Measurements from ENCODE around the gene C13orf46.
A peak's percentile ranks its signal among the peaks of the same experiment; 100 is the strongest.

C13orf46 gene

DNA sequence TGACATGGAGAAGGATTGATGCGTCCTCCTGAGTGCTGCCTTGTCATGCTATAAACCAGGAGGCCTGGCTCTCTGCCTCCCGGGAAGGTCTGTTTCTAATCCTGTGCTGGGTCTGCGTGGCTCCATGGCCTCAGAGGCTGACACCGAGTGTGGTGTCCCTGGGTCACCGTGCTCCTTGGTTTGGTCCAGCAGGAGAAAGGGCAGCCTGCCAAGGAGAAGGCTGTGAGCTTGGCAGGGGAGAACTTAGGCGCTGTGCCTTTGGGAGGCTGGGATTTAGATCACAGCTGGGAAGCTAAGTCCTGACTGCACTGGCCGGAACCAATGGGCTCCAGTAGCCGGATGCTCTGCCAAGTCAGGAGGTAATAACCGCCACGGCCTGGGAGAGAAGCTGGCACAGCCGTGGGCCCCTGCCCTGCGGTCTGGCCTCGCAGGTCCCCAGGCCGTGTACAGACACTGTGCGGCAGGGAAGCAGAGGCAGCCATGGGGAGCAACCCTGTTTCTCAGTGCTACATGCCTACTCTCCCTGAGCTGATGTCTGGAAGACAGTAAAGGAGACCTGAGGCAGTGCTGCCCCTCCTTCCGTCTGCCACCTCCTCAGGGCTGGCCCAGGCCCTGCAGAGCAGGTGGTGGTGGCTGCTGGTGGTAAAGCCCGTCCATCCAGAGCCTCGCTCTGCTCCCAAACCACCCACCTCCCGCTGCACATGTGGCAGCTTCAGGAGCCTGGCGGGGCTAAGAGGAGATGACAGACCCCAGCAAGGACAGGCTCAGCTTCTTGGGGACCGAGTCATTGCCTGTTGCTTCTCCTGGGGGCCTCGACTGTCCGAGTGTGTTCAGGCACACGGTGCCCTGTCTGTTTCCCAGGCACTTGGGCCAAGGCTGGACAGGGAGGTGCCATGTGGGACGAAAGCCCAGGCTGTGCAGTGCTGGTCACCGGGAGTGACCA is 44.9 kb downstream of the C13orf46 start:
- Histone ChIP-seq H3K9me3 (ENCODE audit: control insufficient read depth, low read length) (no peaks in the 10 kb centered on the region), H3K36me3 (ENCODE audit: control insufficient read depth, insufficient read depth, low read length, severe bottlenecking) (no peaks in the 10 kb centered on the region), H3K4me3 (ENCODE audit: low read length) (no peak overlapping the region), H3K9ac (ENCODE audit: low read length) (peak overlapping the region; percentile 68), H3K27me3 (replicated peaks; ENCODE audit: control insufficient read depth, insufficient read depth, low read length) (no peaks in the 10 kb centered on the region), H3K4me1 (ENCODE audit: control insufficient read depth, insufficient read depth, low read length) (peaks cover 34% of the 10 kb centered on the region)
- peak; percentile 76 for DNase-seq (ENCODE audit: low read depth)

DNA sequence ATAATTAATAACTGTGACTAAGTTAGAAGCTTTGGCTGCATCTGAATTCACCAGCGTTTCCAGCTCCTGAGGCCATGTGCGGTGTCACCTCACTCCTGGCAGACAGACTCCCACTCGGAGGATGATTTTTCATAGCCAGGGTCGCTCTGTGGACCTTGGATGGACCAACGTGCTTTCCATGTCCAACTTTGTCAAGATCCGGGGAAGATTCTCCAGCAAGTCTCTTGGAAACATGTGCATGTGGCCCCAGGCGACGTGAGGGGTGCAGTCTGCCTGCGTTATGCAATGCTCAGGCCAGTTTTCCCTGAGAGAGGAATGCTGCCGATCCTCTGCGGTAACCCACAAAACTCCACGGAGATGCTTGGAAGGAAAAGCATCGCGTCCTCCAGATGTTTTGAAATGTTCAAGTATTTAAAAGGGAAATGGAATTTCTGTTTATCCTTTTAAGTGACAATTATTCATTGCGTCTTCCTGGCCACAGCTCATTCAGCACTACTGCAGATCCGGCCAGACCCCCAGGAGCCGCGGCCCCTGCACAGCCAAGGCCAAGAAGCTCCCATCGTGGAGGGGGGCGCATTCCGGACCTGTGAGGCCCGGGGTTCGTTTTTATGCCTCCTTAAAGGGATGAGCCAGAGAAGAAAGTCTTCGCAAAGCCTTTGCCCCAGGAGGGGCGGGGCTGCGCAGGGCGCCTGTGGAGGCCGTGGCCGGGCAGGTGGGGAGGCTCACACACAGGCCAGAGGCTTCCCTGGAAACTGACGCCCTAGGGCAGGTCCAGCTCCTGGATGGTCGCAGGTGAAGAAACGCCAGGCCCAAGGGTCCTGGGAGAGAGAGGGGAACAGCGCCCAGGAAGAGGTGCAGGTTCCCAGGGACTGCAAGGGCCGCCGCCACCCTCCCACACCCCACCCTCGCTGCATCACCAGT is 46.0 kb downstream of the C13orf46 start:
- peak; percentile 98 for DNase-seq (ENCODE audit: low read depth)
- Histone ChIP-seq H3K36me3 (ENCODE audit: control insufficient read depth, insufficient read depth, low read length, severe bottlenecking) (no peaks in the 10 kb centered on the region), H3K4me1 (ENCODE audit: control insufficient read depth, insufficient read depth, low read length) (peaks cover 34% of the 10 kb centered on the region), H3K9me3 (ENCODE audit: control insufficient read depth, low read length) (no peaks in the 10 kb centered on the region), H3K27me3 (replicated peaks; ENCODE audit: control insufficient read depth, insufficient read depth, low read length) (no peaks in the 10 kb centered on the region), H3K4me3 (ENCODE audit: low read length) (no peak overlapping the region), H3K9ac (ENCODE audit: low read length) (peak overlapping the region; percentile 68)

DNA sequence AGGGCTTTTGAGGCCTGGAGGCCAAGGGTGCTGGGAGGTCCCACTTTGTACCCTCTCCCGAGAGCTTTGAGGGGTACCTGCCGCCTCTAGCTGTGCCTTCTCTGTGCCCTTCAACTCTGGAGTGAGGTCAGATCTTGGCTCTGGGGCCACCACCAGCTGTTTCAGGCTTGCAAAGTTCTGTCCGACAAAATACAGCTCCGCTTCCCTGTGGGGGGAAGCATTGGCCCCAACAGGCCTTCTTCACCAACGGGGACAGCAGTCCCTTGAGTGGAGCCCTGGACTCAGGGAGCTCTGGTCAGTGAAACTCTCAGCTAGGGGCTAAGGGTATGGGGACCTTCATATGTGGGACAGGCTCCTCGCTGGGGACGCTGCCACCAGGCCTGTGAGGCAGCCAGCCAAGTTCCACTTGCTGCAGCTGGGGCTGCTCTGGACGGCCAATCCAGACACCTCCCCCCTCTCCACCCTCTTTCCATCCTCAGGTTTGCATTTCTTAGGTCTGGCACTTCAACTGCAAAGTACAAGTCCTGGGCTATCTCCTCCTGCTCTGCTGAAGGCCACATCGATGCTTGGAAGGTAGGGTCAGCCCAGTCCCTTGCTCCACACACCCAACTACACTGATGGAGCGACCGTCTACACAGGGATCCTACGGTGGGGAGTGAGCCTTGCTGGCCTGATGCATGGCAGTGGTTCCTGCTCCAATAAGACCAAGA is 46.8 kb downstream of the C13orf46 start:
- Histone ChIP-seq H3K36me3 (ENCODE audit: control insufficient read depth, insufficient read depth, low read length, severe bottlenecking) (no peaks in the 10 kb centered on the region), H3K9ac (ENCODE audit: low read length) (peak overlapping the region; percentile 53), H3K4me1 (ENCODE audit: control insufficient read depth, insufficient read depth, low read length) (peaks cover 34% of the 10 kb centered on the region), H3K4me3 (ENCODE audit: low read length) (no peak overlapping the region), H3K9me3 (ENCODE audit: control insufficient read depth, low read length) (peaks cover 1% of the 10 kb centered on the region), H3K27me3 (replicated peaks; ENCODE audit: control insufficient read depth, insufficient read depth, low read length) (no peaks in the 10 kb centered on the region)
- no peak for DNase-seq (ENCODE audit: low read depth)

DNA sequence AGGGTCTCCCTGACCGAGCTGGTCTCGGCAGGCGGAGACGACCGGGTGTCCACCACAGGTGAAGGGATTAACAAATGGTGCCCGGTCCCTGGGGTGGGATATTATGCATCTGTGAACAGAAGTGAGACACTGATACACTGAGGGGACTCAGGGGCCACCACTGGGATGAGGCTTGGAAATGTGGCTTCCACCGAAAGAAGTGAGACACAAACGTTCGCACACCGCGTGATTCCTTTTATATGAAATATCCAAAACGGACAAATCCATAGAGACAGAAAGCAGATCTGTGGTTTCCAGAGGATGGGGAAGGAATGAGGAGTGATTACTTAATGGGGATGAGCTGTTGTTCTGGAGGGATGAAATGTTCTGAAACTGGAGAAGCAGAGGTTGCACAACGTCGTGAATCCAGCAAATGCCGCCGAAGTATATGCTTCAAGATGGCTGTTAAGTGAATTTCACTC is 47.5 kb downstream of the C13orf46 start:
- Histone ChIP-seq H3K36me3 (ENCODE audit: control insufficient read depth, insufficient read depth, low read length, severe bottlenecking) (no peaks in the 10 kb centered on the region), H3K4me1 (ENCODE audit: control insufficient read depth, insufficient read depth, low read length) (peaks cover 34% of the 10 kb centered on the region), H3K9ac (ENCODE audit: low read length) (peak overlapping the region; percentile 53), H3K27me3 (replicated peaks; ENCODE audit: control insufficient read depth, insufficient read depth, low read length) (no peaks in the 10 kb centered on the region), H3K9me3 (ENCODE audit: control insufficient read depth, low read length) (peaks cover 9% of the 10 kb centered on the region), H3K4me3 (ENCODE audit: low read length) (no peak overlapping the region)
- DNase-seq (ENCODE audit: low read depth) = peak; percentile 50

DNA sequence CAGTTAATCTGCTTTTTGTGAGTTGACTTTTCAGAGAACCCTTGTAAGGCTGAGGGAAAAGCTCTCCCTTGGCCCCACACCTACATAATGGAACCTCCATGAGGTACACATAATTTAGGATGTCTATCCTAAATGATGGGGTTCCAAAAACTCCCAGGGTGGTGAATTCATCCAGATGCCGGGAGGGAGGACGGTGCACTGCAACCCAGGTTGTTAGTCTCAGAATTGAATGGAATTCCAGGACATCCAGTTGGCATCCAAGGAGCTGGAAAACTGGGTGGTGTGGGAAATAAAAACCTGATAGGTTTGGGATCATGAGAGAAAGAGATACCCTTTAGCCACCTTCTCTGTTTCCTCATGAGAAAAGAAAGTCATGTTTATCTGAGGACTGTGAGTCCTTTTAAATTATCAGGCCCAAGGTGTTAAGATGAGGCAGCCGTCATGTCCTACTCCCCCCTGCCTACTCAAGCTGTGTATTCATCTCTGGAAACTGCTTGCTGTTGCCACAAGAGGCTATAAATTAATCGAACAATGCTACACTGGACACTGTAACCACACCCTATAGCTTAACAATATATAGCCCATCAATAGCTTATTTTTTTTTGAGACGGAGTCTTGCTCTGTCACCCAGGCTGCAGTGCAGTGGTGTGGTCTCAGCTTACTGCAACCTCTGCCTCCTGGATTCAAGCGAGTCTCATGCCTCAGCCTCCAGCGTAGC is 49.5 kb downstream of the C13orf46 start:
- H3K9me3 ChIP-seq (ENCODE audit: control insufficient read depth, low read length) = peaks cover 11% of the 10 kb centered on the region
- DNase-seq (ENCODE audit: low read depth) = no peak
- H3K4me1 ChIP-seq (ENCODE audit: control insufficient read depth, insufficient read depth, low read length) = peaks cover 33% of the 10 kb centered on the region
- no peak overlapping the region for H3K4me3 ChIP-seq (ENCODE audit: low read length)
- H3K27me3 ChIP-seq (replicated peaks; ENCODE audit: control insufficient read depth, insufficient read depth, low read length) = no peaks in the 10 kb centered on the region
- H3K36me3 ChIP-seq (ENCODE audit: control insufficient read depth, insufficient read depth, low read length, severe bottlenecking) = no peaks in the 10 kb centered on the region
- H3K9ac ChIP-seq (ENCODE audit: low read length) = no peak overlapping the region

DNA sequence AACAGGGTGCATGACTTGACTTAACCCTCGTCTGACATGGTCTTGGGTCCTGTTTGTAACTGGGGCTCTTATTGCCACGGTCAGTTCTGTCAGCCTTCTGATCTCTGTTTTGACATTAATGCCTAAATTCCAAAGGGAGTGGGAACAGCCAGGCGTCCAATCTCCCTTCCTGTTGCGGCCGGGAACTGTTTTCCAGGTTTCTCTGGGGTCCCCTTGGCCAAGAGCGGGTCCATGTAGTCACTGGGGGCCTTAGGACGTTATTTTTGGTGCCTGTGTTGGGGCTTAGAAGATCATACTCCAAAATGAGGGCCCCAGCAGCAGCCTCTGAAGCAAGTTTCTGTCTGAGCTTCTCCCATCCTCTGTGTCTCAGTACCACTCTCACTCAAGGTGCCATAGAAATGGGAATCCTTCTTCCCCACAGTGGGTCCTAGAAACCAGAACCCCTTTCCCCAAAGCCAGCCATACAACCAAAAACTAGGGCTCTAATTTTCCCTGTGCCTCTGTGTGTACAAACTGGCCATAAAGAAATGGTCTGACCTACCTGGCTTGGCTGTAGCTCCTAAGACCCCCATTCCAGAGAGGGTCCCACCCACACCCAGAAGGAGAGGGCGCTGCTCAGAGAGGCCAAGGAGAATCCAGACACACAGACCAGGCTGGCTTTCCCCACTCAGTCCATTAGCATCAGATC is 50.4 kb downstream of the C13orf46 start:
- Histone ChIP-seq H3K4me1 (ENCODE audit: control insufficient read depth, insufficient read depth, low read length) (peaks cover 24% of the 10 kb centered on the region), H3K9me3 (ENCODE audit: control insufficient read depth, low read length) (peaks cover 11% of the 10 kb centered on the region), H3K9ac (ENCODE audit: low read length) (no peak overlapping the region), H3K27me3 (replicated peaks; ENCODE audit: control insufficient read depth, insufficient read depth, low read length) (no peaks in the 10 kb centered on the region), H3K4me3 (ENCODE audit: low read length) (no peak overlapping the region), H3K36me3 (ENCODE audit: control insufficient read depth, insufficient read depth, low read length, severe bottlenecking) (no peaks in the 10 kb centered on the region)
- no peak for DNase-seq (ENCODE audit: low read depth)

DNA sequence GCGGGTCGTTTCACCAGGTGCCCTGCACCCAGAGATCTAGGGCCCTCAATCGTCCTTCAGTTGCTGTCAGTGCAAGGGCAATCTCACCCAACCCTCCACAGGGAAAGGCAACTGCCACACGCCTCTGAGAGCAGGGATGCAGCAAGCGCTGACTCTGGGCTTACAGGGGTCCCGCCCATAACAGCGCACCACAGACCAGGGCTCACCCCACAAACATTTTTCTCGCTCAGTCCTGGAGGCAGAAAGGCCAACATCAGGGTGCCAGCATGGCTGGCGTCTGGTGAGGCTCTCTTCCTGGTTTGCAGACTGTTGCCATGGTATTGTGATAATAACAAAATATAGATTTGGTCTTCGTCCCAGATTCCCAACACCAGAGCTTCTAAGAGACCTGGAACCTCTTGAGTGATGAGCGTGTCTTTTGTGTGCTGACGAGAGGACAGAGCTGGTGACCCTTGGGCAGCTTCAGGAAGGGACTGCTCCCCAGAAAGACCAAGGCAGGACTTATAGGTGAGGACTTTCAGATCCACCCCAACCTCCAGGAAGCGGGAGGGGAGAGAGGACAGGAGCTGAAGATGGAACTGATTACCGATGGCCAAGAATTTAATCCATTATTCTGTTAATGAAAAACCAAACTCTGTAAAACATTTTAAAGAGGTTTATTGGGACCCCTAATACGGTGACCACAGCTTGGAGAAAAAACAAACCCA is 51.3 kb downstream of the C13orf46 start:
- DNase-seq (ENCODE audit: low read depth) = no peak
- H3K4me3 ChIP-seq (ENCODE audit: low read length) = no peak overlapping the region

DNA sequence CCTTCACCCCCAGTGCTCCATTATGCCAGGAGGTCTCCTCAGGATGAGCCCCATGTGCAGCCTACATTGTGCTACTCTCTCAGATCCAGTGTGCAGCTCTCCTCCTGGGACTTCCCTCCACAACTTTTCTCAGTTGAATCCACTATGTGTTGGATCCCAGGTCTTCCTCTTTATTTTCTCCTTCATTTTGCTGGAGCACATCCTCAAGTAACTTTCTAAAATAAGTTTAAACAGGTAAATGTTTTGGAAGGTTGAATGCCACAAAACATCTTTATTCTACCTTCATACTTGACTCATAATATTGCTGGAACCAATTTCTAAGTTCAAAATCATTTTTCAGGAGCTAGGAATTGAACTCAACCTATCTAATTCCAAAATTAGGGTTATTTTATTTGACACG is 52.1 kb downstream of the C13orf46 start:
- Histone ChIP-seq H3K36me3 (ENCODE audit: control insufficient read depth, insufficient read depth, low read length, severe bottlenecking) (no peaks in the 10 kb centered on the region), H3K9ac (ENCODE audit: low read length) (no peak overlapping the region), H3K9me3 (ENCODE audit: control insufficient read depth, low read length) (peaks cover 14% of the 10 kb centered on the region), H3K4me1 (ENCODE audit: control insufficient read depth, insufficient read depth, low read length) (peaks cover 10% of the 10 kb centered on the region), H3K27me3 (replicated peaks; ENCODE audit: control insufficient read depth, insufficient read depth, low read length) (no peaks in the 10 kb centered on the region), H3K4me3 (ENCODE audit: low read length) (no peak overlapping the region)
- no peak for DNase-seq (ENCODE audit: low read depth)

More for the DNA sequence above, 51.3 kb downstream of the C13orf46 start:
- H3K9ac ChIP-seq (ENCODE audit: low read length) = no peak overlapping the region
- H3K9me3 ChIP-seq (ENCODE audit: control insufficient read depth, low read length) = peaks cover 11% of the 10 kb centered on the region
- H3K27me3 ChIP-seq (replicated peaks; ENCODE audit: control insufficient read depth, insufficient read depth, low read length) = no peaks in the 10 kb centered on the region
- H3K36me3 ChIP-seq (ENCODE audit: control insufficient read depth, insufficient read depth, low read length, severe bottlenecking) = no peaks in the 10 kb centered on the region
- H3K4me1 ChIP-seq (ENCODE audit: control insufficient read depth, insufficient read depth, low read length) = peaks cover 18% of the 10 kb centered on the region

DNA sequence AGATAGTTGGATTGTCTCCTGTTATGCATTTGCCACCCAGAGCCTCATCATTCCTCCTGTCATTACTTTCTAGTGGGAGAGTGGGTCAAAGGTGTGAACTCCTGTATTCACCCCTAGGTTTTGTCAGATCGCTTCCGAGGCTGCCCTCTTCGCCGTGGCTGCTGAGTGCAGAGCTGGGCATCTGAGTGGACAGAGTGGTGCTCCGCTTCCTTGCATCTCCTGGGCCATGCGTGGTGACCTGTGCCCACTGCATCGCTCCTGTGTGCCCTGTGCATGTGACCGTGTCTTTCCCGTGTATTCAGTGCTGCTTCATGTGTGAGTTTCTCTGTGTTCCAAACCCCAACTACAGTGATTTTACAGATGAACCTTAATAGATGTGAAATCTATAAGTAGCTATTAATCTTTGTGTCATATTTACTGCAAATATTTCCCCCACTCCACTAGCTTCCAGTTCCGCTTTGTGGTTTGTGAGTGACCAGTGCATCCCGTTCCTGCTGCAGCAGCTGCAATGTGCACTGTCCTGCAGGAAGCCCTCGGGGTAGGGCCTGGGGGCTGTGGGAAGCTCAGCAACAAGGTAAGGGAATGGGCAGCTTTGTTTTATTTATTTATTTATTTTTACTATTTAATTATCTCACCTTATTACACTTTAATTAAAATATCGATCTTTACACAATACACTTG is 53.1 kb downstream of the C13orf46 start:
- no peak overlapping the region for H3K4me3 ChIP-seq (ENCODE audit: low read length)
- H3K27me3 ChIP-seq (replicated peaks; ENCODE audit: control insufficient read depth, insufficient read depth, low read length) = no peaks in the 10 kb centered on the region
- peaks cover 24% of the 10 kb centered on the region for H3K9me3 ChIP-seq (ENCODE audit: control insufficient read depth, low read length)
- H3K36me3 ChIP-seq (ENCODE audit: control insufficient read depth, insufficient read depth, low read length, severe bottlenecking) = no peaks in the 10 kb centered on the region
- H3K9ac ChIP-seq (ENCODE audit: low read length) = no peak overlapping the region
- no peak for DNase-seq (ENCODE audit: low read depth)
- H3K4me1 ChIP-seq (ENCODE audit: control insufficient read depth, insufficient read depth, low read length) = peaks cover 2% of the 10 kb centered on the region
